Measurements from ENCODE around the gene LRBA.

LRBA gene

DNA sequence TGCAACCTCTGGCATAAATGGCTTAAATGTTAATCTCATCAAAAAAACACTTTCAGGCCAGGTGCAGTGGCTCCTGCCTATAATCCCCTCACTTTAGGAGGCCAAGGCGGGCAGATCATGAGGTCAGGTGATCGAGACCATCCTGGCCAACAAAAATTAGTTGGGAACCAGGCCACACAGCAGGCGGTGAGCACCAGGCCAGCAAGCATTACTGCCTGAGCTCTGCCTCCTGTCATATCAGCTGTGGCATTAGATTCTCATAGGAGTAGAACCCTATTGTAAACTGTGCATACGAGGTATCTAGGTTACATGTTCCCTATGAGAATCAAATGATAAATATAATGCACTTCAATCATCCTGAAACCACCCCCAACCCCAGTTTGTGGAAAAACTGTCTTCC lies 125.8 kb downstream of the LRBA start:
- DNase-seq (ENCODE audit: low read depth in 2 of 3, low spot score in 2 of 3) = no peak

- DNase-seq (ENCODE audit: low read depth in 2 of 3, low spot score in 2 of 3) = no peak
Measured at GRCh38 chr4:150888625-150889024, 126.5 kb downstream of the LRBA start.

DNA sequence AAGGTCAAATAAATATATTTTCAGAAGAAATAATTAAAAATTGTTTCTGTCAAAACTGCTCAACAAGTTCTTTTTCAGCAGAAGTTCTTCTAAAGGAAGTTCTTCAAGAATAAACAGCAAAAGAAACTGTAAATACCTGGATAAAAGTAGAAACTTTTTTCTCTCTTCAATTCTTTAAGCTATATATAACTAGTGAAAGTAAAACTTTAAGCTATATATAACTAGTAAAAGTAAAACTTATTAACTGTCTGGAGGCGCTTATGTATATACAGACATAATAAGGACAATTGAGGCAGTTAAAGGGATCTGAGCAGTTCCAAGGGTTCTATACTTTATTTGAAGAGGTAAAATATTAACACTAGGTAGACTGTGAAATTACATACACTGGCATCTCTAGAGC lies 126.9 kb downstream of the LRBA start:
- DNase-seq (ENCODE audit: low read depth in 2 of 3, low spot score in 2 of 3) = no peak

GRCh38 chr4:150886597-150886996 lies 128.5 kb downstream of the LRBA start:
- no peak for DNase-seq (ENCODE audit: low read depth in 2 of 3, low spot score in 2 of 3)

DNA sequence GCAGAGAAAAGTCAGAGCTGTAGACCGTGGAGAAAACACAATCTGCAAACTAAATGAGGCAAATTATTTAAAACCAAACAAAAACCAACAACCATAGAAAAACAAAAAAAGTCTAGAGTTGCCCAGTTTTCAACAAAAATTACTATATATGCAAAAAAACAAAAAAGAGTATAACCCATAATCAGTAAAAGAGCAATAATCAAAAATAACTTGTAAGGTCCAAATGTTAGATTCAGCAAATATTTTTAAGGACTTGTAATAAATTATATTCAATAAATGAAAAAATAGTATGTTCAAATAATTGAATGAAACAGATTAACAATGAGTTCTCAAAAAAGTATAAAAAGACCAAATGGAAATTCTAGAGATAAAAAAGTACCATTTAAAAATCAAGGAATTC lies 130.5 kb downstream of the LRBA start:
- DNase-seq (ENCODE audit: low read depth in 2 of 3, low spot score in 2 of 3) = no peak

DNA sequence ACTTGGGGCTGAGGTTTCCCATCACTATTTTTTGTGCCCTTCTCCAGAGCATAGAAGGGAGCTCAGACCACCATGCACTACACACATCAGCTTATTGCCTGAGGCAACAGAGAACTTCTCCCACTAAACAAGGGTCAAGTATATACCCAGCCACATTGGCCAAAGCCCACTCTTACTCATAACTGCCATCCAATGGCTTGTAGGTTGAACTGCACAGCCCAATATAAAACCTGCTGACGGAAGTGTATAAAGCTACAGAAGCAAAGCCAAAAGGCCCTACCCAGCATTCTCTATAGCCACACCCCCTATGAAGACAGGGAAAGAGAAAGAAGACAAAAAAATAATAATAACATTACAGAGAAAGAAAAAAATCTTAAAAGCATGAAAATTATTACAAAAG lies 139.7 kb downstream of the LRBA start:
- no peak for DNase-seq (ENCODE audit: low read depth in 2 of 3, low spot score in 2 of 3)

GRCh38 chr4:150874338-150875226 lies 140.5 kb downstream of the LRBA start:
- DNase-seq (ENCODE audit: low read depth in 2 of 3, low spot score in 2 of 3) = no peak

DNA sequence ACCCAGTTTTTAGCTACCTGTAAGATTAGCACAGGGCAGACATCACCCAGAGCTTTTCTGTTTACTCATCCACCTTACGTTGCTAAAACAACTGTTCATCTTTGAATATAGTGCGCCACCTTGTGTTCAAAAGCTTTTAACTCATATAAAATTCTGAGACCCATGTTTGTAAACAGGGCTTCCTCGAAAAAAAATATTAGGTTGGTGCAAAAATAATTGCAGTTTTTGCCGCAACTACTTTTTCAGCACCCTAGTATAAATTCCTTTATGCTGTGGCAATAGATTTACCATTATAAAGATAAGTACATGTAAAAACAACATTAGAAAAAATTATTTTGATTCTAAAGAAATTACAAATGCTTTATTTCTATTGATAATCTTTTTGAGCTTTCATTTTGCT lies 147.9 kb downstream of the LRBA start:
- DNase-seq (ENCODE audit: low read depth in 2 of 3, low spot score in 2 of 3) = no peak

GRCh38 chr4:150863456-150863855 lies 151.6 kb downstream of the LRBA start:
- no peak for DNase-seq (ENCODE audit: low read depth in 2 of 3, low spot score in 2 of 3)

DNA sequence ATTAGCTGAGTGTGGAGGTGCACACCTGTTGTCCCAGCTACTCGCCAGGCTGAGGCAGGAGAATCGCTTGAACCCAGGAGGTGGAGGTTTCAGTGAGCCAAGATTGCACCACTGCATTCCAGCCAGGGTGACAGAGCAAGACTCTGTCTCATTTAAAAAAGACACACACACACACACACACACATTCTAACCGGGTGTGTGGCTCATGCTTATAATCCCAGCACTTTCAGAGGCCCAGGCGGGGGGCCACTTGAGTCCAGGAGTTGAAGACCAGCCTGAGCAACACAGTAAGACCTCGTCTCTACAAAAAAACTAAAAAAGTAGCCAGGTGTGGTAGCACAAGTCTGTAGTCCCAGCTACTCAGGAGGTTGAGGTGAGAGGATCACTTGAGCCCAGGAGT lies 152.3 kb downstream of the LRBA start:
- no peak for DNase-seq (ENCODE audit: low read depth in 2 of 3, low spot score in 2 of 3)

DNA sequence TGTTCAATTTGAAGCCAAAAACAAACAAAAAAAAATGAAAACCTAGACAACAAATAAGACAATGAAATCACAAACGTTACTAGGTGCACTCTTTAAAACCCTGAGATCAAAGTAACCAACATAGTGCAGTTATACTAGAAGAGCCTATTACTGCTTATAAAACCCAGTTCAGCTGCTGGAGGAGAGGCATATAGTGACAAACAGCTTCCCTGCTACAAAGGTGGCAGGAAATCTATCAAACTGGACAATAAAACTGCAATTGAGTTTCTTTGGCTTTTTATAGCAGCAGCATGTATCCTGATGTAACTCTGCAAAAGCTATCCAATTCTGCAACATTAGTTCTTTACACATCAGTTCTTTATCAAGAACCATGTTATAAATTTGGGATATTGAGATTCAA lies 155.6 kb downstream of the LRBA start:
- no peak for DNase-seq (ENCODE audit: low read depth in 2 of 3, low spot score in 2 of 3)

GRCh38 chr4:150855981-150856510 lies 159.0 kb downstream of the LRBA start:
- DNase-seq (ENCODE audit: low read depth in 2 of 3, low spot score in 2 of 3) = no peak

- DNase-seq (ENCODE audit: low read depth in 2 of 3, low spot score in 2 of 3) = no peak
Measured at GRCh38 chr4:150854600-150854999, 160.5 kb downstream of the LRBA start.

GRCh38 chr4:150853882-150854281 lies 161.2 kb downstream of the LRBA start:
- DNase-seq (ENCODE audit: low read depth in 2 of 3, low spot score in 2 of 3) = no peak

GRCh38 chr4:150852216-150852615 lies 162.9 kb downstream of the LRBA start:
- no peak for DNase-seq (ENCODE audit: low read depth in 2 of 3, low spot score in 2 of 3)

- DNase-seq (ENCODE audit: low read depth in 2 of 3, low spot score in 2 of 3) = no peak
Measured at GRCh38 chr4:150849016-150849415, 166.1 kb downstream of the LRBA start.

DNA sequence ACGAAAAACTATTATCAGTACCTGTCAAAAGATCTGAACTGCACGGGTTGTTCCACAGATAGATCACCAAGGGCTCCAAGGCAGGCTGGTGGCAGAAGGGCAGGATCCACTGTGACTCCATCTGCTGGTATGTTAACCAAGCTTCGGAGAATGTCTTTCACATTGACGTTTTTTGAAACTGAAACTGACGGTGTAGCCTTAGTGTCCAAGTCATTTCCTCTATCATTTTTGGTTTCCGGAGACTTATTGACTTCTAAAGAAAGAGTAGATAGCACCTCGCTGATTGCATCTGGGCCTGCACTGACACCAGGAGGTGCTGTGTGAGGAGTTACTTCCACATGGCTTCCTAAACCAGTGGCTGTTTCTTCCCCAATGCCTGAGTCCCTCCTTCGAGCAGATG lies 186.9 kb downstream of the LRBA start:
- peak in 1 of 3 experiments; percentile 6 for DNase-seq (ENCODE audit: low read depth in 2 of 3, low spot score in 2 of 3)

DNA sequence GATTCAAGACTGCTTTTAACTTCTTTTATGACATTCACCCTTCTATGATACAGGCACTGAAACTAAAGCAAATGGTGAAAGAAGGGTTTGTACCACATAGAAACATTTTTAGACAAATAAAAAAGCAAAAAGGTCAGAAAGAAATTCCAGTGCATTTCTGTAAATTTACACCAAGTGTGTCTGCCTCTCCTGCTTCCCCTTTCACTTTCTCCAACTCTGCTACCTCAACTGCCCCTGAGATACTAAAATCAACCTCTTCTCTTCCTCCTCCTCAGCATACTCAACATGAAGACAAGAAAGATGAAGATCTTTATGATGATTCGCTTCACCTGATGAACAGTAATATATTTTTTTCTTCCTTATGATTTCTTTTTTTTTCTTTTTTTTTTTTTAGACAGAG lies 187.9 kb downstream of the LRBA start:
- DNase-seq (ENCODE audit: low read depth in 2 of 3, low spot score in 2 of 3) = no peak

- DNase-seq (ENCODE audit: low read depth in 2 of 3, low spot score in 2 of 3) = no peak
Measured at GRCh38 chr4:150826306-150826705, 188.8 kb downstream of the LRBA start.

DNA sequence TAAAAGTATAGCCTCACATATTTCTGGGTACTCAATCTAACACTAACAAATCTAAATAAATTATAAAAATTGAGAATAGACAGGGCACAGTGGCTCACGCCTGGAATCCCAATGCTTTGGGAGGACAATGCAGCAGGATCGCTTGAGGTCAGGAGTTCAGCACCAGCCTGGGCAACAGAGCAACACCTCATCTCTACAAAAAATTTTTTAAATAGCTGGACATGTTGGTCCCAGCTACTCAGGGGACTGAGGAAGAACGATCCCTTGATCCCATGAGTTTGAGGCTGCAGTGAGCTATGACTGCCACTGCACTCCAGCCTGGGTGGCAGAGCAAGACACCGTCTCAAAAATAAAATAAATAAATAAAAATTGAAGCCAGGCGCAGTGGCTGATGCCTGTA lies 192.7 kb downstream of the LRBA start:
- no peak for DNase-seq (ENCODE audit: low read depth in 2 of 3, low spot score in 2 of 3)

DNA sequence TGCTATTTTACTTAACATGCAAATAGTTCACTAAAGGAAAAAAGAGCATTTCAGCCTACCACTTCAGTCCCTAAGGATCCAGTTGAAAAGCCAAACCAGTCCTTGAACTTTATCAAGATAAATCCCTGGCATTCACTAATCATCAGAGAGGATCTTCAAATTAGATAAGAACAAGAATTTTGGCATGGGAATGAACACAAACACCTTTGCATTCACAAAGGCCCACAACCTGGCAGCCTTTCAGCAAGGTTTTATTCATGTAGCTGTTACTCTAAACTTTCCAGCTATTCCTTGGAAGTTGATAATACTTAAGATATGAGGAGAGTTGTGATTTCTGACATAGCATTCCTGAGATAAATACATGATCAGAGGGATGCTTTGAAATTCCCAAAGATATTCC lies 193.4 kb downstream of the LRBA start:
- no peak for DNase-seq (ENCODE audit: low read depth in 2 of 3, low spot score in 2 of 3)

DNA sequence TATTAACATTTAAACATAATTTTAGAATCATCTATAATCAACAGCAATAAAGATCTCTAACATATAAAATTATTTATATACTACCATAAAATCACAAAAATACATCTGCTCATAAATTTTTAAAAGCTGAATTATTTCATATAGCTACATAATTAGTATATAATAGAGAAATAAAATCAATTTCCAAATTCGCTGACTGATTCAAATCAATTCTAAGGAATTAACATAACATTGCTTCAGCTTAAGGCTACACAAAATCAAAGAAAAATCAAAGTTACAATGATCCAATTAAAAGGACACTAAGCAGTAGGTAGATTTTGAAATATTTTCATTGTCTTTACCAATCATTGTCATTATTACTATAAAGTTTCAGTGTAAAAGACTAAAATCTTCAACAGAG lies 194.7 kb downstream of the LRBA start:
- DNase-seq (ENCODE audit: low read depth in 2 of 3, low spot score in 2 of 3) = no peak

GRCh38 chr4:150818661-150819060 lies 196.4 kb downstream of the LRBA start:
- no peak for DNase-seq (ENCODE audit: low read depth in 2 of 3, low spot score in 2 of 3)

Measured in activated CD8-positive, alpha-beta memory T cell treated with anti-CD3 and anti-CD28 coated beads for 48 hours (primary cell).